Measurements from ENCODE around the gene GCNA.

Gene GCNA

DNA sequence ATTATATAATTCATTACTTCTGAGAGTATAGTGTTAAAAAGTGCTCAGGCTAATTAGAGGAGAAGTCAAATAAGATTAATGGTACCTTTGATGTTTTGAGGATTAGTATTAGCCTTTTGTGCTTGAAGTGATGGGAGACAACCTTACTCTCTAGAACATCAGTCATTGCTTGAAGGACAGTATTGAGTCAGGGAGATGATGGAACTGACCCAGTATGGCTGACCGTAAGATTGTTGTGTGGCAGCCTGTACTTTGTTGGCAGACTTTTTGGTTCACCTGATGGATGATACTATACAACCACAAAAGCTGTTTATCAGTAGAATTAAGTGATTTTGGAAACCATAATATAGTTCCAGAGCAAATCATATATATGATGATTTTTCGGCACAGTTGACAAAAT, 35.4 kb upstream of the GCNA start:
- H3K4me3 ChIP-seq (ENCODE audit: low read length) = no peak overlapping the region
- no peak for DNase-seq (ENCODE audit: low read depth)
- TF ChIP-seq, protein P1, sequence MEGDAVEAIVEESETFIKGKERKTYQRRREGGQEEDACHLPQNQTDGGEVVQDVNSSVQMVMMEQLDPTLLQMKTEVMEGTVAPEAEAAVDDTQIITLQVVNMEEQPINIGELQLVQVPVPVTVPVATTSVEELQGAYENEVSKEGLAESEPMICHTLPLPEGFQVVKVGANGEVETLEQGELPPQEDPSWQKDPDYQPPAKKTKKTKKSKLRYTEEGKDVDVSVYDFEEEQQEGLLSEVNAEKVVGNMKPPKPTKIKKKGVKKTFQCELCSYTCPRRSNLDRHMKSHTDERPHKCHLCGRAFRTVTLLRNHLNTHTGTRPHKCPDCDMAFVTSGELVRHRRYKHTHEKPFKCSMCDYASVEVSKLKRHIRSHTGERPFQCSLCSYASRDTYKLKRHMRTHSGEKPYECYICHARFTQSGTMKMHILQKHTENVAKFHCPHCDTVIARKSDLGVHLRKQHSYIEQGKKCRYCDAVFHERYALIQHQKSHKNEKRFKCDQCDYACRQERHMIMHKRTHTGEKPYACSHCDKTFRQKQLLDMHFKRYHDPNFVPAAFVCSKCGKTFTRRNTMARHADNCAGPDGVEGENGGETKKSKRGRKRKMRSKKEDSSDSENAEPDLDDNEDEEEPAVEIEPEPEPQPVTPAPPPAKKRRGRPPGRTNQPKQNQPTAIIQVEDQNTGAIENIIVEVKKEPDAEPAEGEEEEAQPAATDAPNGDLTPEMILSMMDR (conservative IDR thresholded peaks at IDR 0.05; ENCODE audit: low read depth, low read length) = no peak

DNA sequence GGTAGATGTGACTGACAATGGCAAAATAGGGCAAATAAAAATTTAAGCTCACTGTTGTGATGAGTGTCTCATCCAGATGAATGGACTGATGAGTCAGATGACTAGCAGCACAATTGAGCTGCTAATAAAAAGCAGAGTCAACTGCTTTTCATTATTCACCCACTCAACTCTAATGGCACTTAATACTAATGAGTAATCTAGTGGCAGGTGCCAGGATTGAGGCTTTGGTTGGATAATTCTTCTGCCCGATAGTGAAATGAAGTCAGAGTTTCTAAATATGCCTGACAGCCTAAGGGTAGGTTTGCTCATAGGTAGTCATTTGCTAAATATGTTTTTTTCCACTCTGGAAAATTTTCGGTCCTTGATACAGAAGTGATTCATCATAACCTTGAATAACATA, 34.9 kb upstream of the GCNA start:
- H3K4me3 ChIP-seq (ENCODE audit: low read length) = no peak overlapping the region
- TF ChIP-seq, protein P1 (conservative IDR thresholded peaks at IDR 0.05; ENCODE audit: low read depth, low read length) = no peak
- DNase-seq (ENCODE audit: low read depth) = peak; percentile 52

DNA sequence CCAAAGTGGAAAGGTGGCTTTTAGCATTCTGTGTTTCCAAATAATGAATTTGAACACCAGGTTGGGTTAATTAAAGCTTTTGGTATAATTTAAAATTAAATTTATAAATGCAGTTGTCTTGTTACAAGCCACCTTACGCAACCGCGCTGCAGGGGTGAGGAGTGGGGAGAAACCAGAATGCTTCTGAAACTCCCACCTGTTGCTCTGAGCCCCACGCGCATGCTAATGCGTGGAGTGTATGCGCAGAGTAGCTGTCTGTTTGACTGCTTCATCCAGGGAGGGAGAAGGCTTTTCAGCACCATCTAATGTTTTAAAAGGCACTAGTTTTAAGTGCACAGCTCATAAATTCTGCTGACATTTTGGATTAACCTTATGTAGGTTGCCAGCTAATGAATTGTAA, 32.9 kb upstream of the GCNA start:
- TF ChIP-seq, protein P1 (conservative IDR thresholded peaks at IDR 0.05; ENCODE audit: low read depth, low read length) = no peak
- no peak for DNase-seq (ENCODE audit: low read depth)
- H3K4me3 ChIP-seq (ENCODE audit: low read length) = no peak overlapping the region

DNA sequence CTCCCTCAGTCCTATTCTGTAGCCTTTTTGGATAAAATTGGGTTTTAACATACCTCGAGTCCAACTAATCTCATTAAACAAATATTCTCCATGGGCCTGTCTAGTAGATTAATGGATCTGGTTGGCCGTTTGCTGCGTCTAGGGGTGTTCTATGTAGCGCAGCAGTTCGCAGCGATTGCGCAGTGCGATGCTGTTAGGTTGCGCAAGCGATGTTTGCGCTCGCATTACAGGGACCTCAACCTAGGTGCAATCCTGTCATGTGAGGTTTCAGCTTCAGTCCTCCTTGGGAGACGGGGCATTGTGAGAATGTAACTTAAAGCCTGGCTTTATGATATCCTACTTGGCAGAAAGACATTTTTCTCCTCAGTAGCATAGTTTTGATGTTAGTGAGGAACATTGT, 31.4 kb upstream of the GCNA start:
- no peak overlapping the region for H3K4me3 ChIP-seq (ENCODE audit: low read length)
- no peak for DNase-seq (ENCODE audit: low read depth)
- TF ChIP-seq, protein P1 (conservative IDR thresholded peaks at IDR 0.05; ENCODE audit: low read depth, low read length) = no peak

DNA sequence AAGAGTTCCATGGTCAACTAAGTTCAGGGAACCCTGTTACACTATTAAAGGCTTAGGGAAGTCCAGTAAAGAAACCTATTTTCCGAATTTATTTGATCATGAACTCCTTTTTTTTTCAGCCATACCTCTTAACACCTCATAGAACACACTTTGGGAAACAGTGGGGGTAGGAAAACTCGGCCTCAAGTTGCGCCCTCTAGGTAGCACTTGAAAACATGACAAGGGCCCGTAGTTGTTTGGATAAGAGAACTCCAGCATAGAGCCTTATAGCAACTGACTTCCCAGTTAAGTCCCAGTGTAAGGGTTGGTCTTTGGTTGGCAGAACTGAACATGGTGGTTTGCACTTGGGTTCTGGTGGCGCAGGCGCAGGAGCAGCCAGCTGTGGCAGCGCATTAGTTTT, 30.9 kb upstream of the GCNA start:
- TF ChIP-seq, protein P1 (conservative IDR thresholded peaks at IDR 0.05; ENCODE audit: low read depth, low read length) = no peak
- DNase-seq (ENCODE audit: low read depth) = no peak
- no peak overlapping the region for H3K4me3 ChIP-seq (ENCODE audit: low read length)

DNA sequence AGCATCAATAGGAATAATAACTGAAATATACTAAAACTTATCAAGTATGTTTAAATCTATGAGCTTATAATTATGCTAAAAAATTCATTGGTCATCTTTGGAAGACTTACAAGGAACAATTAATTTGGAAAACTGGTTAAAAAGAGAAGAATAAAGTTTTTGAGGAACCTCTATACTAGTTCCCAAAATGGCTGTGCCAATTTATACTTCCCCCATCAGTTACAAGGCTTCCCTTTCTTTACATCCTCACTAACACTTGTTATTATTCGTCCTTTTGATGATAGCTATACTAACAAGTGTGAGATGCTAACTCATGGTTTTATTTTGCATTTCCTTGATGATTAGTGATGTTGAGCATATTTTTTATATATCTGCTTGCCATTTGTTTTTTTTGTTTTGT, 28.3 kb upstream of the GCNA start:
- TF ChIP-seq, protein P1 (conservative IDR thresholded peaks at IDR 0.05; ENCODE audit: low read depth, low read length) = no peak
- DNase-seq (ENCODE audit: low read depth) = no peak
- no peak overlapping the region for H3K4me3 ChIP-seq (ENCODE audit: low read length)

DNA sequence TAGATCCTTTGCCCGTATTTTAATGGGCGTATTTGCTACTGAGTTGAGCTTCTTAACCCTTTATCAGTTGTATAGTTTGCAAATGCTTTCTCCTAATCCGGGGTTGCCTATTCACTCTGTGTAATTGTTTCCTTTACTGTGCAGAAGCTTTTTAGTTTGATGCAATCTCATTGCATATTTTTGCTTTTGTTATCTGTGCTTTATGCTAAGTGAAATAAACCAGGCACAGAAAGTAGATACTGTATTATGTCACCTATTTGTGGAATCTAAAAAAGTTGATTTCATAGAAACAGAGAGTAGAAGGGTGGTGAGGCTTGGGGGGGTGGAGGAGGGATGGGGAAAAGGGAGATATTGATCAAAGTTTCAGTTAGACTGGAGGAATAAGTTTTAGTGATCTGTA, 27.7 kb upstream of the GCNA start:
- TF ChIP-seq, protein P1 (conservative IDR thresholded peaks at IDR 0.05; ENCODE audit: low read depth, low read length) = no peak
- DNase-seq (ENCODE audit: low read depth) = no peak

More for the DNA sequence above, 27.7 kb upstream of the GCNA start:
- H3K4me3 ChIP-seq (ENCODE audit: low read length) = no peak overlapping the region

Data from retinal pigment epithelial cell (primary cell).